ENCODE results near the gene CDYL.
"Not testable (repeated sequence)": the region's sequence is repeated elsewhere in the genome, so short reads cannot be mapped to it uniquely, and the experiment has no call there.

CDYL gene

GRCh38 chr6:4848382-4849068 is 72.3 kb downstream of the CDYL start:
- no peak for DNase-seq

- DNase-seq: no peak
Measured at GRCh38 chr6:4849226-4850022, 73.2 kb downstream of the CDYL start.

- DNase-seq: no peak
Measured at GRCh38 chr6:4851035-4851434, 74.8 kb downstream of the CDYL start.

DNA sequence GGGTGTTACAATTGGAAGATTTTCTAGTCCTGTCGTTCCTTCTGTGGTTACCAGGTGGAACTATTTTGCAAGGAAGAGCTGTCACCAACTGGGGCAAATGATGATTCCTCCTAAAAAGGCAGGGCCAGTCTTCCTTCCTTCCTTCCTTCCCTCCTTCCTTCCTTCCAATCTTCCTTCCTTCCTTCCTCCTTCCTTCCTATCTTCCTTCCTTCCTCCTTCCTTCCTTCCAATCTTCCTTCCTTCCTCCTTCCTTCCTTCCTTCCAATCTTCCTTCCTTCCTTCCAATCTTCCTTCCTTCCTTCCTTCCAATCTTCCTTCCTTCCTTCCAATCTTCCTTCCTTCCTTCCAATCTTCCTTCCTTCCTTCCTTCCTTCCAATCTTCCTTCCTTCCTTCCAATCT is 76.0 kb downstream of the CDYL start:
- DNase-seq: not testable (repeated sequence)

DNA sequence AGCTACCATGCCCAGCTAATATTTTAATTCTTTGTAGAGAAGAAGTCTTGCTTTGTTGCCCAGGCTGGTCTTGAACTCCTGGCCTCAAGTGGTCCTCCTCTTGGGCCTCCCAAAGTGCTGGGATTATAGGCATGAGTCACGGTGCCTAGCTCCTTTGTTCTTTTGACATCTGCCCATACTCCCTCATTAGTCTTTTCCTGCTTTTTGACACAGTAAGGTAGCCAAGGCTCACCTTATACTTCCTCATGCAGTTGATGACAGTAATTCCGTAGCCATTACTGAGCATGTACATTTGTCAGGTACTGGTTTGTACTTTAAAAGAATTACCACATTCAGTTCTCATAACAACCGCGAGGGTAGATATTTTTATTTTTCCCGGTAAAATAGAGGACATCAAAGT is 76.7 kb downstream of the CDYL start:
- no peak for DNase-seq

DNA sequence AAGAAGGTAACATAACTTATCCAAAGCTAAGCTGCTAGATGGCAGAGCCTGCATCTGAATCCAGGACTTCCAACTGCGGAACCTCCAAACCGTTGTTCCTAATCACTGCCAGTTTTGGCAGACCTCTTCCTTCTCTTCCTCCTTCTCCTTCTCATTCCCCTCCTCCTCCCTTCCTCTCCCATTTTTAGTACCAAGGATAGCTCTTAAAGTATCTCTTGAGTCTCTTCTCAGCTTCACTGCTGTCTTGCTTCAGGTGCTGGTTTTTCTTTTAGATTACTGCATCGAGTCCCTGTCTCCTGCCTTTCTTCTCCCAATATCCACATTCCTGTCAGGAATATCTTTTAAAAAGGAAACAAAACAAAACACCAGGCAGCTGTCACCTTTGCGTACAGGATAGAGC is 77.1 kb downstream of the CDYL start:
- no peak for DNase-seq

GRCh38 chr6:4853782-4854511 is 77.7 kb downstream of the CDYL start:
- DNase-seq: peak; percentile 14

DNA sequence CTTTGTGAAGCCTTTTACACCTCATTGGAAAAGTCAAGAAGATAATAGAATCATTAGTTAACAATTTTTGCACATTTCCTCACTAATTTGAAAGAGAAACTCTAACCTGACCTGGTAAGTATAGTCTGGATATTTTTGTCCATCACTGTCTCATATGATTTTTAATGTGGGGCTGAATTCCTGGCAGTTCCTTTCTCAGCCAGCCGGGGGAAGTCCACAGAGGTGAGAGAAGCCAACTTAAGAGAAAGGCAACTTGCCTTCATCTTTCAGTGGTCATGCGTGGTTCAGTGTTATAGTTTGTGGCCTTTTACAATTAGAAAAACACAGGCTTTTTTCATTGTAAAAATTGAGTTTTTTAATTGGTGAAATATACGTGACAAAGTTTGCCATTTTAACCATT is 80.6 kb downstream of the CDYL start:
- DNase-seq: no peak

GRCh38 chr6:4858194-4859015 is 82.2 kb downstream of the CDYL start:
- DNase-seq: no peak

GRCh38 chr6:4860387-4860786 is 84.2 kb downstream of the CDYL start:
- no peak for DNase-seq

DNA sequence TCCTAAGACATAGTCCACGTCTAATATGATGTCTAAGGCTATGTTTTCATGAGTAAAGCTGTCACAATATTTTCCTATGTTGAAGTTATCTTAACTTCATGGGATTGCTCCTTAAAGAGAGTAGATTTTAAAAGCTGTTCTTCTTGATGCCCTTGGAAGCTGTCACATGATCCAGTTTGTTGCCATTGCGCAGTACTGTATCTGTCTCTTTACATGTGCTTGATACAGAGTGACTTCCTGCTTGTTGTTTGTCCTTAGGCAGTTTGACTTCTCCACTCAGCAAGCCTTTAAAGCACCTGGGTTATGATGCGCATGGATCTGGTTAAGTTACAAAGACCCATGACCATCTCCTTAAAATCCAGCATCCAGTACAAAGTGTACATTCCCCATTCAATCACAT is 85.4 kb downstream of the CDYL start:
- no peak for DNase-seq

- no peak for DNase-seq
Measured at GRCh38 chr6:4864519-4864918, 88.3 kb downstream of the CDYL start.

- not testable (repeated sequence) for DNase-seq
Measured at GRCh38 chr6:4865006-4865405, 88.8 kb downstream of the CDYL start.

DNA sequence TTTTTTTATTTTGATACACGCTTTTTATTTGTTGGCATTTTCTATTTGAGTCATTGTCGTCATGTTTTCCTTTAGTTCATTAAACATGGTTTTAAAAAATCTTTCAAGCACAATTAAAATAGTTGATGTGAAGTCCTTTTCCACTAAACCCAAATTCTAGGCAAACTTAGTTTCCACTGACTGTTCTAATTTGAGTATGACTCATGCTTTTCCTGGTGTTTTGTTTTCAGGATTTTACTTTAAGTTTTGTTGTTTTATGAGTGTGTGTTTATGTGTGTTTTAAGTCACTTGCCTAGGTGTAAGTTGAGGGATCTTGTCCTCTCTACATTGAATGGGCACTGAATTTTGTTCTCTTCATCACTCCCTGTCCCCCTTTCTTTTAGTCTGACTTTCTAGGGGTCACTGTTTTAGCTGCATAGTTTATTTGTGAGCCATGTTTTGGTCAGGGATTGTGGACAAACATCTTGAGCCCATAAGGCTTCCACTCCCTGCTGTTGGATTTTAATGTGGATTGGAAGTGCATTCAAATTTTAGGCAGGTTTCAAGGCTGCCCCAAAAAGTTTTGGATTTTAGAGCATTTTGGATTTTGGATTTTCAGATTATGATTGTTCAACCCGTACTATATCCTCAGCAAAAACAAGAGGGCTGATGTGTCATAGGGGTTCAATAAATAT is 94.8 kb downstream of the CDYL start:
- DNase-seq: no peak

GRCh38 chr6:4871825-4872224 is 95.6 kb downstream of the CDYL start:
- no peak for DNase-seq

- no peak for DNase-seq
Measured at GRCh38 chr6:4872841-4873240, 96.6 kb downstream of the CDYL start.

GRCh38 chr6:4873928-4874327 is 97.7 kb downstream of the CDYL start:
- no peak for DNase-seq

GRCh38 chr6:4879741-4880275 is 103.6 kb downstream of the CDYL start:
- no peak for DNase-seq

DNA sequence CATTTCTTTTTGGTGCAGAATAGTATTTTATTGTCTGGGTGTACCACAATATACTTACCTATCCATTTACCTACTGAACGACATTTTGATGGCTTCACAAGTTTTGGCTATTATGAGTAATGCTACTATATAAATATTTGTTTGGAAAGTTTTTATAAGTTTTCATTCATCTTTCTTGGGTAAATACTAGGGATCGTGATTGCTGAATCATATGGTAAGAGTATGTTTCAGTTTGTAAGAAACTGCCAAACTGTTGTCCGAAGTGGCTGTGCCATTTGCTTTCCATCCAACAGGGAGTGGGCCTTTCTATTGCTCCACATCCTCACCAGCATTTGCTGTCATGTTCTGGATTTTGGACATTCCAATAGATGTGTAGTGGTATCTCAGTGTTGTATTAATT is 104.2 kb downstream of the CDYL start:
- DNase-seq: no peak

DNA sequence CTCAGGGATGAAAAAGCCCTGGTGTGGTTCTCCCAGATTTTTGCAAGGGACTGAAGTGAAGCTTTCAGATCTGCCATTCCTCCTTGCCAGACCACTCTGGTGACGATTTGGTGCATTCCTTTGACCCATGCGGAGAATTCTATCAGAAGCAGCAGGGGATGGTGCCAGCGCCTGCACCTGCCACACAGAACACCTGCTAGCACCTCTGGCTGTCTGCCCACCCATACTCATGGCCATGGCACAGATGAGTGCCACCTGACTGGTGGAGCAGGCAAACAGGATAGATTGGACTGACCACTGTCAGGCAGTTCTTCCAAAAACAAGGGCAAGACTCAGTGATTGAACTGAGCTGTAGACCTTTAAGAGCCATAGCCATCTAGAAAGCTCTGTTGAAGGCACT is 107.1 kb downstream of the CDYL start:
- DNase-seq: no peak

- no peak for DNase-seq
Measured at GRCh38 chr6:4884646-4885340, 108.6 kb downstream of the CDYL start.

Data from DMS153 (cell line).